Kidney (tissue), 14 donors: Measurements from ENCODE around the gene HRH3. TPM values are rescaled to one million over a fixed set of nuclear protein-coding genes. Genes with fewer than 3 reads are reported as not detected.

ENCODE experiments used
- DNase-seq, 5 donors: peaks; one replicate each; pipeline ENCODE4 v3.0.0-alpha.2; 2013 to 2020
- FAIRE-seq: peaks from 2 replicates; lab custom pipeline; 2012; peaks lifted over from hg19 to GRCh38; lab: Jason Lieb, UNC
- H3K27ac ChIP-seq, 2 donors: one replicate each; pipeline ENCODE4 v1.7.0; 2013; ENCODE audit warnings: low read depth in 2 of 2, low read length in 2 of 2, inconsistent platforms in 1 of 2
- H3K27me3 ChIP-seq: one replicate; pipeline ENCODE4 v1.7.1; 2013; ENCODE audit warnings: low read length, inconsistent platforms; ENCODE audit not compliant: control insufficient read depth, insufficient read depth
- H3K36me3 ChIP-seq, 3 donors: one replicate each; pipeline versions ENCODE4 v1.7.0 to v1.7.1; 2013; ENCODE audit warnings: low read length in 3 of 3, control low read depth in 1 of 3, inconsistent platforms in 1 of 3; ENCODE audit not compliant: insufficient read depth in 3 of 3, control insufficient read depth in 2 of 3
- H3K4me1 ChIP-seq, 3 donors: one replicate each; pipeline versions ENCODE4 v1.7.0 to v1.7.1; 2013; ENCODE audit warnings: low read length in 3 of 3, inconsistent platforms in 1 of 3, low read depth in 1 of 3; ENCODE audit not compliant: control insufficient read depth in 2 of 3, insufficient read depth in 2 of 3
- H3K4me3 ChIP-seq, 3 donors: one replicate each; pipeline versions ENCODE4 v1.7.0 to v1.8.1; 2013; ENCODE audit warnings: low read length in 3 of 3, control low read depth in 1 of 3, inconsistent platforms in 1 of 3
- H3K9ac ChIP-seq, 3 donors: one replicate each; pipeline versions ENCODE4 v1.7.0 to v1.7.1; 2013; ENCODE audit warnings: low read length in 3 of 3, control low read depth in 1 of 3, inconsistent platforms in 1 of 3
- H3K9me3 ChIP-seq, 3 donors: one replicate each; pipeline versions ENCODE4 v1.7.0 to v1.7.1; 2013; ENCODE audit warnings: low read length in 3 of 3, control low read depth in 1 of 3, inconsistent platforms in 1 of 3; ENCODE audit not compliant: control insufficient read depth in 2 of 3, insufficient read depth in 1 of 3
- CTCF ChIP-seq: IDR thresholded peaks from 3 replicates; pipeline ENCODE4 v1.5.1; 2012; ENCODE audit warnings: mild to moderate bottlenecking, moderate library complexity, borderline replicate concordance; ENCODE audit not compliant: insufficient read depth; ENCODE audit errors: extremely low read depth
- intact Hi-C: fragments of 100-400 bp; cut with DNase I; formaldehyde crosslinking; loops from one replicate; pipeline ENCODE4 v1.11.1; 2022
- polyA plus RNA-seq: library from polyadenylated mRNA; stranded (reverse); fragments of 350-450 nt; fragmentation: Illumina TruSeq; extraction: RNeasy Lipid Tissue Mini Kit (QIAGEN cat#74804); gene quantifications from one replicate; pipeline ENCODE4 v1.2.3, GENCODE V29; 2014; ENCODE audit warnings: low read depth, low replicate concordance; ENCODE audit not compliant: insufficient read depth
- total RNA-seq: library from RNA; stranded (reverse); fragmentation: NEBNext Ultra II Directional; extraction: Animal tissue kit (Norgen Biotek cat#: 25700); gene quantifications from one replicate; pipeline ENCODE4 v1.2.1, GENCODE V29; 2021
- donor health status: control.
- donor health status: control.
- donor health status: control.
- donor health status: control.
- donor health status: control.
- donor health status: DM: yes; HTN: yes; CAD: no.
- donor health status: Normal renal cell carcinoma (clear cell type).

Gene HRH3
- total and polyA plus RNA-seq, 2 donors from 2014 or later = not detected

GRCh38 chr20:62245911-62246280 is 25.8 kb upstream of the HRH3 start:
- Histone ChIP-seq H3K27ac (peak overlapping the region in 1 of 2 donors; percentile 2), H3K27me3 (no peaks in the 10 kb centered on the region), H3K9me3 (no peaks in the 10 kb centered on the region), H3K36me3 (no peaks in the 10 kb centered on the region), H3K9ac (no peak overlapping the region), H3K4me1 (peaks cover 0 to 17% (median 12%) of the 10 kb centered on the region in 3 donors), H3K4me3 (no peak overlapping the region)
- FAIRE-seq (no peak), DNase-seq (no peak)
- intact Hi-C loops = no loop called here
- TF ChIP-seq CTCF = no peak

- DNase-seq = no peak
- no peaks in the 10 kb centered on the region for H3K27me3 ChIP-seq
- H3K4me3 ChIP-seq = no peak overlapping the region
- no peaks in the 10 kb centered on the region for H3K36me3 ChIP-seq
- intact Hi-C loops = no loop called here
- no peak for TF ChIP-seq CTCF
- no peak for FAIRE-seq
- H3K4me1 ChIP-seq = peaks cover 0 to 20% (median 12%) of the 10 kb centered on the region in 3 donors
- H3K9me3 ChIP-seq = no peaks in the 10 kb centered on the region
- peak overlapping the region; percentile 11 to 16 for H3K27ac ChIP-seq
- no peak overlapping the region for H3K9ac ChIP-seq
These were observed 24.6 kb upstream of the HRH3 start for GRCh38 chr20:62244644-62245108.

- no peaks in the 10 kb centered on the region for H3K36me3 ChIP-seq
- no peaks in the 10 kb centered on the region for H3K9me3 ChIP-seq
- FAIRE-seq (no peak), DNase-seq (peak in 1 of 5 donors; percentile 62)
- no peak for TF ChIP-seq CTCF
- no peak overlapping the region for H3K4me3 ChIP-seq
- no peak overlapping the region for H3K9ac ChIP-seq
- intact Hi-C loops = no loop called here
- peaks cover 0 to 26% (median 12%) of the 10 kb centered on the region in 3 donors for H3K4me1 ChIP-seq
- no peaks in the 10 kb centered on the region for H3K27me3 ChIP-seq
- peak overlapping the region; percentile 11 to 16 for H3K27ac ChIP-seq
These were observed 23.9 kb upstream of the HRH3 start for GRCh38 chr20:62243906-62244515.
